Activated CD4-positive, alpha-beta T cell treated with anti-CD3 and anti-CD28 coated beads, Interleukin-2, amount 50 U/mL, for 1 hour (primary cell): ENCODE data around the gene KDM8.

Source experiments
- DNase-seq: peaks from one replicate; pipeline ENCODE4 v3.0.0-alpha.2; 2020

The KDM8 gene

DNA sequence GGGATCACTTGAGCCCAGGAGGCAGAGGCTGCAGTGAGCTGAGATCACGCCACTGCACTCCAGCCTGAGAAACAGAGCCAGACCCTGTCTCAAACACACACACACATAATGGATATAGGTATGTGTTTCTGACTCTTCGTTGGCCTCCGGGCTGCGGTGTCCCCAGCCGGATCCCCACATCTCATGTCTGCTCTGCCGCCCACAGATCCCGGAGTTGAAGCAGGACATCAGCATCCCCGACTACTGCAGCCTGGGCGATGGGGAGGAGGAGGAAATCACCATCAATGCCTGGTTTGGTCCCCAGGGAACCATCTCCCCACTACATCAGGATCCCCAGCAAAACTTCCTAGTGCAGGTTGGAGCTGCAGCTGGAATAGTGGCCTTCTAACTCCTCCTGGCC lies 15.4 kb downstream of the KDM8 start:
- DNase-seq: no peak

- DNase-seq: no peak
These were observed 15.8 kb downstream of the KDM8 start for GRCh38 chr16:27219161-27219560.

- no peak for DNase-seq
These were observed 16.8 kb downstream of the KDM8 start for GRCh38 chr16:27220120-27220519.

DNA sequence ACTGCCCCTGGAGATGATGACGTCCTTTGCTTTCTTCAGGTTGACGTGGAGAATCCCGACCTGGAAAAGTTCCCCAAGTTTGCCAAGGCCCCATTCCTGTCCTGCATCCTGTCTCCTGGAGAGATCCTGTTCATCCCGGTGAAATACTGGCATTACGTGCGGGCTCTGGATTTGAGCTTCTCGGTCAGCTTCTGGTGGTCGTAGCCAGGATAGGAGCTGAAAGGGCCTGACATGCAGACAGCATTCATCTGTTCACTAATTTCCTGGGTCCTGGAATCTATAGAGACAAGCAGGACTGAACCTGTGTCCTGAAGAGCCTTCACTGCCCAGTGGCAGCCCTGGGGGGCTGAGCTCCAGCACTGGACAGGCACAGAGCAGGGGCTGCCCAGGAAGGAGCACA lies 17.2 kb downstream of the KDM8 start:
- DNase-seq: no peak

GRCh38 chr16:27220991-27221390 lies 17.7 kb downstream of the KDM8 start:
- DNase-seq: no peak

GRCh38 chr16:27221576-27222248 lies 18.4 kb downstream of the KDM8 start:
- DNase-seq: no peak

DNA sequence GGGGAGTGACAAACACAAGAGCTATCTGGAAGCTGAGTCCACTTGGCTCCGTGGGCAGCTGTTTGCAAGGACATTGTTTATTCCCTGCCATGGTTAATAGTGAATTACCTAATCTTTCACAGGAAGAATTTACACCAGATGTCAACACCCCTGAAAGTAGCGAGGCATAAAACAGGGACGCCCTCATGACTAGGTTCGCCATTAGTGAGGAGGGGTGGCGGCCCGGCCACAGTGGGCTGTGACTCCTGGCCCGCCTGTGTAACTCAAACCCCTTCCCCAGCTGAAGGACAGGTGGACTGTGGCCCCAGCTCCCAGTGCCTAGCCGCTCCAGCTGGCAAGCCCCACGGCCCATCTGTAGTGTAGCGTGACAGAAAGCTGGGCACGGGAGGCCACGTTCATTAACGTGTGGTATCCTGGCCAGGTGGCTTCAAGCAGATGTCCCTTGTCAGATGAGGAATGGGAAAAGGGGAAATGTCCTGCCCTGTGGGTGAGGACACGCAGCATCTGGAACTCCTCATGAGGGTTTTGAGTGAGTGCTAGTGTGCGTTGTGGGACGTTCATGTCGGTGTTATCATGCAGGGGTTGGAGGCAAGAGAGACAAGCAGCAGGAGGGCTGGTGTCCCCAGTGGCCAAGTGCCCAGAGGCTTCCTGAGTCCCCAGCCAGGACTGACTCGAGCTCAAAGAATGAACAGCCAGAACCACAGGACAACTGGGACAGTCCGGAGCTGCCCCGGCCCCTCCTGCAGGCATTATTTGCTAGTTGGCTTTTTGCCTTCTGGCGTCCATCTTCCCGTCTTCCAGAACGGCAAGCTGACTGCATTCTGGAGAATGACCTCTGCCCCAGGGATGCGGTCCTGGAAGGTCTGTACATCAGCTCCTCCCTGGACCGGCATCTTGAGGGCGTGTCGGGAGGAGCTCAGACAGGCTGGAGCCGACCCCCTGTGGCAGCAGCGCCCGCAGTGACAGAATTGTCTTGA lies 19.2 kb downstream of the KDM8 start:
- DNase-seq: no peak

DNA sequence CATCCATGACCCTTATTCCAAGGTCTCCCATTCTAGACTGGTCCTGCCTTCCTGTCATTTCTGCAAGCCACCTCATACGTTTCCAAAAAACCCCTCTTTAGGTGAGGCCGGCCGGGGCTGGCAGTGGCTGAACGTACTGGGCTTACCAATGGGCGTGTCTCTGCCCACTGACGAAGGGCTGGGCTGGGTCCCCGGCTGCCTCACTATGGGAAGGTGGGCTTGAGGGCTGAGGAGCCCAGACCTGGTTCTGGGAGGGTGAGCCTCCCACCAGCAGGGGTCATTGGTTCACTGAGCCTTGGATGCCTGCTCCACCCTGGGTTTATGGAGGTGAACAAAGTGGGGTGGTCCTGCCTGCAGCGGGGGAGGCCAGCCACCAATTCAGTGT lies 19.9 kb downstream of the KDM8 start:
- no peak for DNase-seq

GRCh38 chr16:27223701-27224100 lies 20.4 kb downstream of the KDM8 start:
- DNase-seq: no peak

- no peak for DNase-seq
These were observed 21.0 kb downstream of the KDM8 start for GRCh38 chr16:27224271-27224737.

GRCh38 chr16:27224741-27225300 lies 21.5 kb downstream of the KDM8 start:
- no peak for DNase-seq

GRCh38 chr16:27225536-27226360 lies 22.4 kb downstream of the KDM8 start:
- no peak for DNase-seq

GRCh38 chr16:27226476-27226875 lies 23.1 kb downstream of the KDM8 start:
- DNase-seq: no peak

DNA sequence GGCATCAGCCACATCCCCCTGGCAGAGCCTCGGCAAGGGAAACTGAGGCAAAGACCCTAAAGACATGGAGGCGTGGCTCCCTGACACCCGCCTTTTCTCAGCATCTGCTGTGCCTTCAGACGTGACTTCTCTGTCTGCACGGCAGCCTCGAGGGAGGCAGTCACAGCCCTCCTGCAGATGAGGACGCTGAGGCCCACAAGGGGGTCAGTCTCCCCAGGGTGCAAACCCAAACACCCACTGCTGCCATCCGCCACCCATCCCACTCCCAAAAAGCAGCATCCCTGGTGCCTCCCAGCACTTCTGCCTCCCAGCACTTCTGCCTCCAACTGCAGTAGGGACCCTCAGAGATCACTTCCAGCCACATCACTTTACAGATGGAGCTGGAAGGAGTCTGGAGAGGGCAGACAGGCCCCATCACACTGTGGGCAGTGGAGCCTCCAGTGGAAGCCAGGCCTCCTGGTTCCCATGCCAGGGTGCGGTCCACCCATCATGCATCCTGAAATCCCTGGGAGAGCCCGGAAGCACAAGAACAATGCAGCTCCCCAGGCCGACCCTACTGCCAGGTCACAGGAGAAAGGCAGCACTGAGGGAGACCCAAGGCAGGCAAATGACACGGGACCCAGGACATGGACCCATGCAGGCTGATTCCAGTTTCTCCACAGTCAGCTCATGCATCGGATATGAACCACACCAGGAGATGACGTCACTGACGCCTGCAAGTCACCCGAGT lies 23.8 kb downstream of the KDM8 start:
- DNase-seq: no peak

DNA sequence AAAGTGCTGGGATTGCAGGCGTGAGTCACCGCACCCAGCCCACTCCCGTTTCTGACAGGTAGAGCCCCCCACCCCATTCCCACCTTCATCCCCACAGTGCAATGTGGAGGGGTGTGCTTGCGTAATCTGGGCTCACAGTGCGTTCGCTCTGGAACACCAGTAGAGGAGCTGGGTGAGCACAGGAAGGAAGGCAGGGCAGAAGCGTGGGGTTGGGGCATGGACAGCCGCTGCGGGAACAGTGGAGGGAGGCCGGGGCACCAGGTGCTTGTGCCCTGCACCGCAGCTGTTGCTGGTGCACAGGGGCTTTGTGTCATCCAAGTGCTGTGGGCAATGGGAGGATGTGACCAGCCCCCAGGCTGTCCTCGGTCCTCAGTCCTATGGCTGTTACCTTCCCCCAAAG lies 24.7 kb downstream of the KDM8 start:
- DNase-seq: no peak

GRCh38 chr16:27228621-27229501 lies 25.5 kb downstream of the KDM8 start:
- no peak for DNase-seq

DNA sequence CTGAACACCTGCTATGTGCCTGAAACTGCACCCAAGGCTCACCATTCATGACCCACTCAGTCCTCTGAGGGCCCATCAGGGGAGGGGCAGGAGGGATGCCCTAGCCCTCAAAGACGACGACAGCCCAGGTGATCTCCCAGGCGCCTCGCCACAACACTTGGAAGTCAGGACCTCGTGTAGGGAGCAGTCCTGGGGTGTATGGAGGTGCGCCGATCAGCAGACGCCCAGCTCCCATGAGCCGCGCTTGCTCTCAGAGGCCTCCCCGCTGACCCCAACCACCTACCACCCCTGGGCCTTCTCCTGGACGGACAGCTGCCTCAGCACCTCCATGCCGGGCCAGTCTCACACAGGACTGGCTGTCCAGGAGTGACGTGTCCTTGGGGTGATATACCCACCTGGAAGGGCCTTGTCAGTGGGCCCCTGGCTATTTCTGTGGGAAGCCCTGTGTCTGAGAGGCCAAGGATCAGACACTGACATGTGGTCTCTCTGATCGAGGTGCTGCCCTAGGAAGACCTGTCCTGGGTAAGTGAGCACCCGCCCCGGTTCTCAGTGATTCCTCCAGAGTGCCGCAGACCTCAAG lies 26.7 kb downstream of the KDM8 start:
- DNase-seq: no peak

- peak; percentile 83 for DNase-seq
These were observed 27.3 kb downstream of the KDM8 start for GRCh38 chr16:27230562-27231001.

GRCh38 chr16:27231692-27232060 lies 28.4 kb downstream of the KDM8 start:
- no peak for DNase-seq

GRCh38 chr16:27232061-27232900 lies 29.0 kb downstream of the KDM8 start:
- peak; percentile 46 for DNase-seq
